ENCODE measurements around the gene AGBL1. TPM values are rescaled to one million over a fixed set of nuclear protein-coding genes. Genes with fewer than 3 reads are reported as not detected.

Gene AGBL1
- total and polyA plus RNA-seq, 7 donors: 0.96 to 34.8 (median 6.6) TPM

DNA sequence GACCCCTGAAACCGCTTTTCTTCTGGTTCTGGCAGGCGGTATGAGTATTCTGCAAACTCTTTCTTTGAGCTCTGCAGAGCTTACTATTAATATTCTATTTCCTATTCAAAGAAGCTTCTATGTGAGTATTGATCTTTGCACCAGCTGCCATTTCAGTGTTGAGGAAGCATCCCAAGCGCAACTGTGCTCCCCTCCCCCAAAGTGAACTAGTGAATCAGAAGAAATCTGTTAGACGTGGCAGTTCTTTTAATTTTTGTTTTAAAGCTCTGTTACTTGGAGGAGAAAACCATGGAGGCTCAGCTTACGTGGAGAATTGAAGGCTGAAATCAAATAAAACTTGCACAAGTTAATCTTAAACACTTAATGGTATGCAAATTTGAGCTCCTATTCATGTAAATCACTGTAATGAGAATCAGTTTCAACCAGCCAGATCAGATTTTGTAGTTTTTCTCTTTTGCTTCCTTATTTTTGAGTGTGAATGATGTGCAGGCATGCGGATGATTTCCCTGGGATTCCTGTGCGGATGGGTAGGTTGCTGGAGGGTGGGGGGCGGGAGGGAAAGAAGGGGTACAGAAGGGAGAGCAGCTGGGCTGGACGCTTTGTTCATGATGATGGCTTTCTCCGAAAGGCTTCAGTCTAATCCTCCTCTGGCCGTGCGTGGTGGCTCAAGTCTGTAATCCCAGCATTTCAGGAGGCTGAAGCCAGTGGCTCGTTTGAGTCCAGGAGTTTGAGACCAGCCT, 16.1 kb upstream of the AGBL1 start:
- 53 to 68% (median 53%) methylated on average over 13 of the region's 13 CpGs for WGBS, 3 donors
- Histone ChIP-seq H3K27me3 (ENCODE audit: insufficient read depth in 3 of 3, low read length in 2 of 3) (no peaks in the 10 kb centered on the region), H3K4me1 (peaks cover 7% of the 10 kb centered on the region), H3K36me3 (ENCODE audit: insufficient read depth in 1 of 2, low read depth in 1 of 2) (no peaks in the 10 kb centered on the region), H3K4me3 (peak overlapping the region; percentile 41), H3K9me3 (peaks cover 14% of the 10 kb centered on the region), H3K27ac (no peak overlapping the region)
- no peak for ATAC-seq
- DNase-seq: no peak
- intact Hi-C loops (cut with DNase I): no loop called here
- TF ChIP-seq, protein P1, sequence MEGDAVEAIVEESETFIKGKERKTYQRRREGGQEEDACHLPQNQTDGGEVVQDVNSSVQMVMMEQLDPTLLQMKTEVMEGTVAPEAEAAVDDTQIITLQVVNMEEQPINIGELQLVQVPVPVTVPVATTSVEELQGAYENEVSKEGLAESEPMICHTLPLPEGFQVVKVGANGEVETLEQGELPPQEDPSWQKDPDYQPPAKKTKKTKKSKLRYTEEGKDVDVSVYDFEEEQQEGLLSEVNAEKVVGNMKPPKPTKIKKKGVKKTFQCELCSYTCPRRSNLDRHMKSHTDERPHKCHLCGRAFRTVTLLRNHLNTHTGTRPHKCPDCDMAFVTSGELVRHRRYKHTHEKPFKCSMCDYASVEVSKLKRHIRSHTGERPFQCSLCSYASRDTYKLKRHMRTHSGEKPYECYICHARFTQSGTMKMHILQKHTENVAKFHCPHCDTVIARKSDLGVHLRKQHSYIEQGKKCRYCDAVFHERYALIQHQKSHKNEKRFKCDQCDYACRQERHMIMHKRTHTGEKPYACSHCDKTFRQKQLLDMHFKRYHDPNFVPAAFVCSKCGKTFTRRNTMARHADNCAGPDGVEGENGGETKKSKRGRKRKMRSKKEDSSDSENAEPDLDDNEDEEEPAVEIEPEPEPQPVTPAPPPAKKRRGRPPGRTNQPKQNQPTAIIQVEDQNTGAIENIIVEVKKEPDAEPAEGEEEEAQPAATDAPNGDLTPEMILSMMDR (IDR thresholded peaks at IDR 0.05): no peak

DNA sequence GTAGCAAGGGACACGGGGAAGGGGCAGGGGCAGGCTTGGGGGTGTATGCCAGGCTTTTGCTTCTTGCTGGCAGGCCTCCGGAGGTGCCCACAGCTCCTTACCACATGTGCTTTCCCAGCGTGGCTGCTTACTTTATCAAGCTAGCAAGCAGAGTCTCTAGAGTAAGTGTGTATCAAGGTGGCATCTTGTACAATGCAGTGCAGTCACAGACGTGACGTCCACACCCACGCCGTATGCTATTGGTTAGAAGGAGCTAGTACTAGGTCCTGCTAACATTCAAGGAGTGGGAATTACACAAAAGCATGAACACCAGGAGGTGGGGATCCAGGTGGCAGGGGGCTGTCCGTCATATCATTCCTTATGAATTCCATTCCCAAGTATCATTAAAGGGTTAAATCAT, 15.3 kb upstream of the AGBL1 start:
- Histone ChIP-seq H3K9me3 (peaks cover 14% of the 10 kb centered on the region), H3K4me3 (no peak overlapping the region), H3K4me1 (peaks cover 7% of the 10 kb centered on the region), H3K36me3 (ENCODE audit: insufficient read depth in 1 of 2, low read depth in 1 of 2) (no peaks in the 10 kb centered on the region), H3K27me3 (ENCODE audit: insufficient read depth in 3 of 3, low read length in 2 of 3) (no peaks in the 10 kb centered on the region), H3K27ac (no peak overlapping the region)
- intact Hi-C loops (cut with DNase I): no loop called here
- WGBS, 3 donors: 81 to 93% (median 81%) methylated on average over 8 of the region's 8 CpGs
- DNase-seq: no peak
- no peak for ATAC-seq
- TF ChIP-seq, protein P1 (IDR thresholded peaks at IDR 0.05): no peak

- TF ChIP-seq, protein P1 (IDR thresholded peaks at IDR 0.05): no peak
- 25 to 29% (median 29%) methylated on average over 6 of the region's 6 CpGs for WGBS, 3 donors
- Histone ChIP-seq H3K27ac (peak overlapping the region; percentile 48), H3K9me3 (peaks cover 14% of the 10 kb centered on the region), H3K4me1 (peaks cover 7% of the 10 kb centered on the region), H3K36me3 (ENCODE audit: insufficient read depth in 1 of 2, low read depth in 1 of 2) (no peaks in the 10 kb centered on the region), H3K4me3 (no peak overlapping the region), H3K27me3 (ENCODE audit: insufficient read depth in 3 of 3, low read length in 2 of 3) (no peaks in the 10 kb centered on the region)
- intact Hi-C loops (cut with DNase I): no loop called here
- ATAC-seq (peak; percentile 75 to 91 (median 80)), DNase-seq (no peak)
Measured at GRCh38 chr15:86066174-86066834, 13.4 kb upstream of the AGBL1 start.

DNA sequence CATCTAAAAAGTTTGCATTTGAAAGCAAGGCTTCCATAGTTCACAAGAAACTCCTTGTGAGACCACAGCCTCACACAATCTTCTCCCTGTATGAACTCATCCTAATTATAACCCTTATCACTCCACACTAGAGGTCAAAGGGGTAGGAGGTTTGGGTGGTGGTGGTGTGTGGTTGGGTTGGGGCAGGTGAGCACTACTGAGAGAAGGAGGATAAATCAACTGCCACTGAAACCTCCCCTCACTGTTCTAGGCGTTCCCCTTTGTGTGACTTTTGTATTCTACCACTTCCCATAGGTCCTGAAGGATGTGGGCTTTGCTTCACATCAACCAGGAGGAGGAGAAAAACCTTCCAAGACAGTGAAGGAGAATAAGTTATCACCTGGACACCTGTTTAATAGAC, 6.4 kb upstream of the AGBL1 start:
- Histone ChIP-seq H3K27me3 (ENCODE audit: insufficient read depth in 3 of 3, low read length in 2 of 3) (no peaks in the 10 kb centered on the region), H3K4me1 (peaks cover 7% of the 10 kb centered on the region), H3K27ac (no peak overlapping the region), H3K4me3 (no peak overlapping the region), H3K36me3 (ENCODE audit: insufficient read depth in 1 of 2, low read depth in 1 of 2) (no peaks in the 10 kb centered on the region), H3K9me3 (peaks cover 1% of the 10 kb centered on the region)
- TF ChIP-seq, protein P1 (IDR thresholded peaks at IDR 0.05): no peak
- intact Hi-C loops (cut with DNase I): no loop called here
- DNase-seq (no peak), ATAC-seq (no peak)
- 82 to 87% (median 83%) methylated on average over 1 of the region's 1 CpG for WGBS, 3 donors

Measured in psoas muscle (tissue), 8 donors.